NB4 (cell line): ENCODE measurements around the gene WDR49.

ENCODE experiments used
- POLR2A ChIP-seq: IDR thresholded peaks from 2 replicates; pipeline ENCODE4 v1.6.1; 2011; ENCODE audit warnings: mild to moderate bottlenecking; ENCODE audit not compliant: insufficient read length; ENCODE audit errors: extremely low read depth
- TF ChIP-seq, protein P1 (sequence below): IDR thresholded peaks from one replicate; pipeline ENCODE4 v1.5.1; 2012; ENCODE audit warnings: low read depth, low read length

- TF ChIP-seq, protein P1, sequence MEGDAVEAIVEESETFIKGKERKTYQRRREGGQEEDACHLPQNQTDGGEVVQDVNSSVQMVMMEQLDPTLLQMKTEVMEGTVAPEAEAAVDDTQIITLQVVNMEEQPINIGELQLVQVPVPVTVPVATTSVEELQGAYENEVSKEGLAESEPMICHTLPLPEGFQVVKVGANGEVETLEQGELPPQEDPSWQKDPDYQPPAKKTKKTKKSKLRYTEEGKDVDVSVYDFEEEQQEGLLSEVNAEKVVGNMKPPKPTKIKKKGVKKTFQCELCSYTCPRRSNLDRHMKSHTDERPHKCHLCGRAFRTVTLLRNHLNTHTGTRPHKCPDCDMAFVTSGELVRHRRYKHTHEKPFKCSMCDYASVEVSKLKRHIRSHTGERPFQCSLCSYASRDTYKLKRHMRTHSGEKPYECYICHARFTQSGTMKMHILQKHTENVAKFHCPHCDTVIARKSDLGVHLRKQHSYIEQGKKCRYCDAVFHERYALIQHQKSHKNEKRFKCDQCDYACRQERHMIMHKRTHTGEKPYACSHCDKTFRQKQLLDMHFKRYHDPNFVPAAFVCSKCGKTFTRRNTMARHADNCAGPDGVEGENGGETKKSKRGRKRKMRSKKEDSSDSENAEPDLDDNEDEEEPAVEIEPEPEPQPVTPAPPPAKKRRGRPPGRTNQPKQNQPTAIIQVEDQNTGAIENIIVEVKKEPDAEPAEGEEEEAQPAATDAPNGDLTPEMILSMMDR = no peak
- no peak for TF ChIP-seq POLR2A
Observed at GRCh38 chr3:167669699-167670098, 16.0 kb upstream of the WDR49 start.
